Neural progenitor cell (in vitro differentiated cells): ENCODE results near the gene ERGIC3.

ENCODE experiments used
- EZH2 ChIP-seq: fragments of 200-600 bp; sonication (generic); IDR thresholded peaks from 2 replicates; pipeline ENCODE4 v1.6.1; 2017; ENCODE audit warnings: antibody characterized with exemption, mild to moderate bottlenecking, moderate library complexity
- EZH2phosphoT487 ChIP-seq: fragments of 200-600 bp; sonication (generic); IDR thresholded peaks from 2 replicates; pipeline ENCODE4 v1.6.1; 2017; ENCODE audit warnings: antibody characterized with exemption
- TF ChIP-seq, protein P1 (sequence below): fragments of 200-600 bp; sonication (generic); IDR thresholded peaks from 2 replicates; pipeline ENCODE4 v1.5.1; 2017; ENCODE audit warnings: antibody characterized with exemption, mild to moderate bottlenecking

DNA sequence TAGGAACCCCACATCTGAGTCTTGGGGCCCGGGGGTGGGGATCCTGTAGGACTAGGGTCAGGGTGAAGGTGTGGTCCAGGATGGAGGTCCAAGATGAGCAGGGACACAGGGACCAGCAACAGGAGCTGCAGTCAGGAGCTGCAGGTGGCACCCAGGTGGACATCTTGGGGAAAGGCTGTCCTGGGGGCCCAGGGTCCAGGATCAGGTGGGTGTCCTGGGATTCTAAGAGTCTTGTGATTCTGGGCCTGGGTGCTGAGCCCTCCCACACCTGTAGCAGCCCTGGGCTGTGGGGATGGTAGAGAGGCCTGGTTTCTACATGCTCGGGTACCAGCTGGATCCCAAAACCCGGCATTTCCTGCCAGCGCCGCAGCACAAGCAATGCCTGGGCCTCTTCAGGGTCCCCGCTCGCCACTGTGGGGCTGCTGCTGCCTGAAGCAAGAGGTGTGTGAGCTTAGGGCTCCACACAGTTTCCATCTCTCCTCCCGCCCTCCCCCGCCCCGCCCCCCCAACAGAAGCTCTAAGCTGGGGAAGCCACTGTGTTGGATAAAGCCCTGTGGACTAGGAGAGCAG is 20.7 kb downstream of the ERGIC3 start:
- no peak for TF ChIP-seq EZH2phosphoT487
- TF ChIP-seq, protein P1, sequence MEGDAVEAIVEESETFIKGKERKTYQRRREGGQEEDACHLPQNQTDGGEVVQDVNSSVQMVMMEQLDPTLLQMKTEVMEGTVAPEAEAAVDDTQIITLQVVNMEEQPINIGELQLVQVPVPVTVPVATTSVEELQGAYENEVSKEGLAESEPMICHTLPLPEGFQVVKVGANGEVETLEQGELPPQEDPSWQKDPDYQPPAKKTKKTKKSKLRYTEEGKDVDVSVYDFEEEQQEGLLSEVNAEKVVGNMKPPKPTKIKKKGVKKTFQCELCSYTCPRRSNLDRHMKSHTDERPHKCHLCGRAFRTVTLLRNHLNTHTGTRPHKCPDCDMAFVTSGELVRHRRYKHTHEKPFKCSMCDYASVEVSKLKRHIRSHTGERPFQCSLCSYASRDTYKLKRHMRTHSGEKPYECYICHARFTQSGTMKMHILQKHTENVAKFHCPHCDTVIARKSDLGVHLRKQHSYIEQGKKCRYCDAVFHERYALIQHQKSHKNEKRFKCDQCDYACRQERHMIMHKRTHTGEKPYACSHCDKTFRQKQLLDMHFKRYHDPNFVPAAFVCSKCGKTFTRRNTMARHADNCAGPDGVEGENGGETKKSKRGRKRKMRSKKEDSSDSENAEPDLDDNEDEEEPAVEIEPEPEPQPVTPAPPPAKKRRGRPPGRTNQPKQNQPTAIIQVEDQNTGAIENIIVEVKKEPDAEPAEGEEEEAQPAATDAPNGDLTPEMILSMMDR: no peak
- no peak for TF ChIP-seq EZH2
